GM19438 (cell line): ENCODE data around the gene CDH23.

Source experiments
- ATAC-seq: cut with Tn5 transposase; IDR thresholded peaks from one replicate; pipeline ENCODE4 v1.9.1; 2021; ENCODE audit warnings: low read depth; ENCODE audit not compliant: unreplicated experiment

The CDH23 gene

GRCh38 chr10:71746344-71747037 is 349.8 kb downstream of the CDH23 start:
- ATAC-seq: no peak

DNA sequence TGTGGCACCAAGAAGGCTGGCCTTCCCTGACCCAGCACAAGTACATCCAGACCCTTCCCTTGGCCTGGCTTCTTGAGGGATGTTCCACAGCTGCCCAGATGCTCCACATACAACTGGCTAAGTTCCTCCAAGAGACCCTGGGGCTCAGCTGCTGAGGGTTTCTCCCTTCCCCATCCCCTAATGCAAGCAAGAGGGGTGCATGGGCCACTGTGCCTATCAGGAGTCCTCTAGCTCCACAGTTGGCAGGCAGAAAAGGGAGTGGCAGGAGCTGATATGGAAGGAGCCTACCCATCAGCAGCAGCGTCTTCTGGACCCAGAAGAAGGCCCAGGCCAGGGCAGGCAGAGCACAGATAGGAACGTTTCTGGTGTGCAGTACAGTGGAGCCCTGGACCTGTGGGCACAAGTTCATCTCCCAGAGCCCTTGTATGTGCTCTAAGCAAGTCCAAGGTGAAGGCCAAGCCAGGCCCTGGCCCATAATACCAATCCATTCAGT is 350.4 kb downstream of the CDH23 start:
- no peak for ATAC-seq

GRCh38 chr10:71747551-71748523 is 351.1 kb downstream of the CDH23 start:
- ATAC-seq: peak; percentile 38

DNA sequence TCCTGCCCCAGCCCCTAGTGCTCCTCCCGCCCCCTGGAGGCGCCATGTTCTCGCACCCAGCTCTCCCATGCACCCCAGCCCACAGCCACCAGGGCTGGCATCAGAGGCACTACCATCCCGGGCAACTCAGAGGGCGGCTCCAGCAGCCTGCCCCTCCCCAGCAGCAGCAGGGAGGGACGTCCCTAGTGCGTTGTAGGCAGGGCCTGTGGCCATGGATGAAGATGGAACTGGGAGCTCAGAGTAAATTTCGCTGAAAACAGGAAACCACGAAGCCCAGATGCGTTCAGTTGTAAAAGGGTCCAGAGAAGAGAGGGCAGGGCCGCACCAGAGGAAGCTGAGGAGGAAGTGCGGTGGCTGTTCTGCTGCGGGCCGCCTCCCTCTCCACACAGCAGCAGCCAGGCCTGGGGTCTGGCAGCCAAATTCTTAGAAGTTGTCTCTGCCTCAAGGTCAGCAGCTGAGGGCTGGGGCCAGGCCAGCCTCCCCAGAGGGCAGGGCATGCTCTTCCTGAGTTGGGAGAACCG is 352.0 kb downstream of the CDH23 start:
- peak; percentile 46 for ATAC-seq

DNA sequence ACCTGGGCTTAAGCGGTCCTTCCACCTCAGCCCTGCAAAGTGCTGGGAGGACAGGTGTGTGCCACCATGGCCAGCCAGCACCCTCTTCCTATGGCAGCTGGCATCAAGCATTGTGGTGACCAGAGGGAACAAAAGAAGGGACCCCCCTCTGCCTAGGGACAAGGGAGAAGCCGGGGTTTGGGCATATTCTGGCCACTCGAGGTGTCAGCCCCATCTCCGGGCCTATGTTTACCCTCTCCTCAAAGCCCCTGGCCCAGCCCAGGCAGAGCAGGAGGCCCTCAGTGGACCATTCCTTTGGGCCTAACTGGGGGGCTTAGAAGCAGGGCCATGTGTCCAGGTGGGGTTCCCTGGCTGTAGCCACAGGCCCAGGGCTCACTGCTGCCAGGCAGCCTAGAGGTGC is 352.7 kb downstream of the CDH23 start:
- no peak for ATAC-seq

GRCh38 chr10:71750124-71750841 is 353.6 kb downstream of the CDH23 start:
- ATAC-seq: no peak

GRCh38 chr10:71750986-71751385 is 354.3 kb downstream of the CDH23 start:
- no peak for ATAC-seq

- no peak for ATAC-seq
Measured at GRCh38 chr10:71751515-71752224, 354.9 kb downstream of the CDH23 start.

GRCh38 chr10:71752391-71753090 is 355.8 kb downstream of the CDH23 start:
- ATAC-seq: no peak

DNA sequence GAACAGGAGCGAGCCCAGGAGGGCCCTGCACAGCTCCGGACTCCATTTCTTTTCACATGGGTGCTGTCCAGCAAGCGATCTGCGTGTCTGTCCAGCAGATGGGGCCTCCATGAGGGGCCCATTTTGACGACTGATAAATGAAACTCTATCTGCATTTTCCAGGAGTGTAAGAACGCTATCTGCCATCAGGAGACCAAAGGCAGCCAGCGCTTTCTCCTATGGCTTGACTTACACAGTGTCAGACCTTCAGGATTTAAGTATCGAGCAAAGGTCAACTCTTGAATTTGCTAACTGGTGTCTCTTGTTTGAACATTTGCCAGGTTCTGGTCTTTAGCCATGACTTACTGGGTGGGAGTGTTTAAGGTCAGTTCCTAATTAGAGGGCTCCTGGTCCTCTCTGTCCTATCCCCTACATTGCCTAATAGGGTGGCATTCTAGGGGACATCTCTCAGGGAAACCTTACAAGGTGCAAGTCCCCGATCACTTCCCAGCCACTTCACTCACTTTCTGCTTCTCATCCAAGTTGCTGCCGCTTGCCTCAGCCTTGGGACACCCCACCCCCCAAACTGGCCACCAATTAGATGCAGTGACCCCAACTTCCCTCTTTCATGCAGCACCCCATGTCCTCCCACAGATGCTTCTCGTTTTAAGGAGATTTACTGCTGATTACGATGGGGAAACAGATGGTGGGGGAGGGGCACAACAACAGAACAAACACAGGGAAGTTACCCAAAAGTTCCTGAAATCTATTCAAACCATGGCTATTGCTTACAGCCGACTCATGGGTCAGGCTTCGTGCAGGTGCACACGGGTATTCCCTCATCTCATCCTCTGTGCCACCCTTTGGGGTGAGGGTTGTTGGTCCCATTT is 356.6 kb downstream of the CDH23 start:
- no peak for ATAC-seq

- ATAC-seq: no peak
Measured at GRCh38 chr10:71753960-71754505, 357.3 kb downstream of the CDH23 start.

DNA sequence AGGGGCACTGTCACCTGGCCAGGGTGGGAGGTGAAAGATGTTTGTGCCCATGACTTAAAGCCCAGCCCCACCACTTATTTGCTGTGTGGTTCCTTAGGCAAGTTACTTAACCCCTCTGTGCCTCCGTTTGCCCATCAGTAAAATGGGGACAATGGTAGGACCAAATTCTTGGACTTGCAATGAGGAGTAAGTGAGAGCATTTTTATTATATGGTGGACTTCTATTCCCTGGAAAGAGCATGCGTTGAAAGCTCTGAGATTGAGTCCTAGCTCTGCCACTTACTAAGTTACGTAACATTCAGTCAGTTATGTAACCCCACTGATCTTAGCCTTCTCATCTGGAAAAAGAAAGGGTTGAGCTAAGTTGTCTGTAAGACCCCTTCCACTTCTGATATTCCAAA is 357.8 kb downstream of the CDH23 start:
- no peak for ATAC-seq

- no peak for ATAC-seq
Measured at GRCh38 chr10:71755179-71755879, 358.6 kb downstream of the CDH23 start.

- no peak for ATAC-seq
Measured at GRCh38 chr10:71756311-71757191, 359.8 kb downstream of the CDH23 start.

GRCh38 chr10:71757399-71757922 is 360.7 kb downstream of the CDH23 start:
- no peak for ATAC-seq

- ATAC-seq: no peak
Measured at GRCh38 chr10:71761105-71761511, 364.4 kb downstream of the CDH23 start.
